ENCODE data around the gene HAPLN3. TPM values are rescaled to one million over a fixed set of nuclear protein-coding genes. Genes with fewer than 3 reads are reported as not detected.

HAPLN3 gene
- total and polyA plus RNA-seq, 2 of the 4 experiments (the other 2 are of a cell fraction) = 5.9 to 28.6 TPM

GRCh38 chr15:88898736-88899135, 3.4 kb upstream of the HAPLN3 start:
- dilution Hi-C loops (cut with HindIII; ENCODE audit: low sequenced_read_pairs, unreplicated experiment) (no loop called here), intact Hi-C loops (cut with micrococcal nuclease) (no loop called here), in situ Hi-C loops (cut with MboI; ENCODE audit: low sequenced_read_pairs) (no loop called here)
- Histone ChIP-seq H3K4ac (ENCODE audit: low read depth, low read length) (no peak overlapping the region), H2AFZ (replicated peaks; ENCODE audit: low read length, poor library complexity) (no peak overlapping the region), H3K56ac (ENCODE audit: extremely low read depth, insufficient read depth, low read length) (no peak overlapping the region), H3K9ac (ENCODE audit: low read depth, low read length) (no peak overlapping the region), H2AK5ac (ENCODE audit: low read depth, low read length) (no peak overlapping the region), H3K36me3 (ENCODE audit: control insufficient read depth, insufficient read depth, low read length) (peaks cover 36% of the 10 kb centered on the region), H2BK20ac (ENCODE audit: low read depth, low read length) (no peak overlapping the region), H4K8ac (ENCODE audit: low read depth in 2 of 2, low read length in 2 of 2) (no peak overlapping the region), H2BK5ac (ENCODE audit: low read depth, low read length, poor library complexity, severe bottlenecking) (no peak overlapping the region), H4K5ac (ENCODE audit: low read depth, low read length) (no peak overlapping the region), H3K18ac (ENCODE audit: low read depth, low read length) (no peak overlapping the region), H2BK15ac (ENCODE audit: low read depth, low read length) (no peak overlapping the region), H3K9me3 (ENCODE audit: control insufficient read depth, insufficient read depth, low read length) (no peaks in the 10 kb centered on the region), H3K79me1 (ENCODE audit: low read depth in 1 of 2, low read length in 2 of 2) (peaks cover 21 to 42% of the 10 kb centered on the region in 2 experiments; a peak in 3 of 4 replicates), H3K4me3 (ENCODE audit: insufficient read depth, low read depth, low read length) (no peak overlapping the region), H4K20me1 (ENCODE audit: insufficient read depth, low read length) (peaks cover 59% of the 10 kb centered on the region), H2AK9ac (replicated peaks; ENCODE audit: low read depth, low read length, poor library complexity) (no peak overlapping the region), H3K27ac (ENCODE audit: insufficient read depth, low read length) (no peak overlapping the region), H3K4me1 (ENCODE audit: control insufficient read depth, insufficient read depth, low read length) (peaks cover 14% of the 10 kb centered on the region), H3K23ac (ENCODE audit: low read depth, low read length) (no peak overlapping the region), H4K91ac (ENCODE audit: insufficient read depth, low read depth, low read length) (no peak overlapping the region), H3K9me1 (ENCODE audit: insufficient read depth, low read length) (peaks cover 13% of the 10 kb centered on the region), H3K4me2 (ENCODE audit: low read depth, low read length) (no peak overlapping the region), H3K27me3 (ENCODE audit: control insufficient read depth, insufficient read depth, low read length) (no peaks in the 10 kb centered on the region), H3K14ac (replicated peaks; ENCODE audit: low read depth, low read length) (no peak overlapping the region), H2BK120ac (ENCODE audit: low read depth, low read length) (no peak overlapping the region)
- TF ChIP-seq MAFK (IDR thresholded peaks at IDR 0.05; ENCODE audit: low read depth, low read length) (no peak), RCOR1 (IDR thresholded peaks at IDR 0.05; ENCODE audit: insufficient replicate concordance, low read length) (no peak), CHD1 (IDR thresholded peaks at IDR 0.05; ENCODE audit: low read depth, low read length) (no peak), POLR2A (IDR thresholded peaks at IDR 0.05; ENCODE audit: low read depth, low read length) (no peak), MXI1 (IDR thresholded peaks at IDR 0.05; ENCODE audit: borderline replicate concordance, low read depth, low read length) (no peak), MAZ (IDR thresholded peaks at IDR 0.05; ENCODE audit: borderline replicate concordance, low read depth, low read length) (no peak)
- TF ChIP-seq, protein P1, sequence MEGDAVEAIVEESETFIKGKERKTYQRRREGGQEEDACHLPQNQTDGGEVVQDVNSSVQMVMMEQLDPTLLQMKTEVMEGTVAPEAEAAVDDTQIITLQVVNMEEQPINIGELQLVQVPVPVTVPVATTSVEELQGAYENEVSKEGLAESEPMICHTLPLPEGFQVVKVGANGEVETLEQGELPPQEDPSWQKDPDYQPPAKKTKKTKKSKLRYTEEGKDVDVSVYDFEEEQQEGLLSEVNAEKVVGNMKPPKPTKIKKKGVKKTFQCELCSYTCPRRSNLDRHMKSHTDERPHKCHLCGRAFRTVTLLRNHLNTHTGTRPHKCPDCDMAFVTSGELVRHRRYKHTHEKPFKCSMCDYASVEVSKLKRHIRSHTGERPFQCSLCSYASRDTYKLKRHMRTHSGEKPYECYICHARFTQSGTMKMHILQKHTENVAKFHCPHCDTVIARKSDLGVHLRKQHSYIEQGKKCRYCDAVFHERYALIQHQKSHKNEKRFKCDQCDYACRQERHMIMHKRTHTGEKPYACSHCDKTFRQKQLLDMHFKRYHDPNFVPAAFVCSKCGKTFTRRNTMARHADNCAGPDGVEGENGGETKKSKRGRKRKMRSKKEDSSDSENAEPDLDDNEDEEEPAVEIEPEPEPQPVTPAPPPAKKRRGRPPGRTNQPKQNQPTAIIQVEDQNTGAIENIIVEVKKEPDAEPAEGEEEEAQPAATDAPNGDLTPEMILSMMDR (conservative IDR thresholded peaks at IDR 0.05; ENCODE audit: low read depth, low read length) = no peak
- TF ChIP-seq, protein P2, sequence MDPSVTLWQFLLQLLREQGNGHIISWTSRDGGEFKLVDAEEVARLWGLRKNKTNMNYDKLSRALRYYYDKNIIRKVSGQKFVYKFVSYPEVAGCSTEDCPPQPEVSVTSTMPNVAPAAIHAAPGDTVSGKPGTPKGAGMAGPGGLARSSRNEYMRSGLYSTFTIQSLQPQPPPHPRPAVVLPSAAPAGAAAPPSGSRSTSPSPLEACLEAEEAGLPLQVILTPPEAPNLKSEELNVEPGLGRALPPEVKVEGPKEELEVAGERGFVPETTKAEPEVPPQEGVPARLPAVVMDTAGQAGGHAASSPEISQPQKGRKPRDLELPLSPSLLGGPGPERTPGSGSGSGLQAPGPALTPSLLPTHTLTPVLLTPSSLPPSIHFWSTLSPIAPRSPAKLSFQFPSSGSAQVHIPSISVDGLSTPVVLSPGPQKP (IDR thresholded peaks at IDR 0.05; ENCODE audit: borderline replicate concordance, low read depth, low read length) = no peak
- ATAC-seq (ENCODE audit: low read depth) (no peak), DNase-seq (no peak)
- ChIA-PET CTCF (no interaction called here), POLR2A (ENCODE audit: unreplicated experiment) (interaction anchor here (0.6 kb wide), 1 partner anchor 83 kb away, joined by 4 read pairs; no protein-coding TSS in a partner anchor)
- TSS peak; percentile 71 for BruUV-seq (replicated peaks)
- no CpG with 5 or more reads among the region's 15 CpGs for WGBS, 2 experiments (ENCODE audit: extremely low coverage in 2 of 2, insufficient read length in 1 of 2)

Measured in IMR-90 (cell line).